MM.1S (cell line): ENCODE measurements around the gene GSE1.

ENCODE experiments used
- CTCF ChIP-seq: fragments of 300-600 bp; sonication (generic); IDR thresholded peaks from 2 replicates; pipeline ENCODE4 v1.5.1; 2016; ENCODE audit warnings: antibody characterized with exemption, low read length, mixed read lengths
- EZH2 ChIP-seq: fragments of 300-600 bp; sonication (generic); optimal IDR thresholded peaks from 2 replicates; pipeline ENCODE3; 2017; ENCODE audit warnings: low read depth, mild to moderate bottlenecking, antibody characterized with exemption, low read length, mixed read lengths

GRCh38 chr16:85571813-85572619 lies 41.1 kb upstream of the GSE1 start:
- TF ChIP-seq CTCF = no peak
- no peak for TF ChIP-seq EZH2
